Stimulated activated CD4-positive, alpha-beta T cell treated with anti-CD3 and anti-CD28 coated beads, Interleukin-1b, Interleukin-23, amount 100 ng/mL, for 48 hours (primary cell): ENCODE data around the gene PRPF8.
"Not testable (repeated sequence)": the region's sequence is repeated elsewhere in the genome, so short reads cannot be mapped to it uniquely, and the experiment has no call there.

Experiments used
- DNase-seq: peaks from one replicate; pipeline ENCODE4 v3.0.0-alpha.2; 2020

PRPF8 gene

DNA sequence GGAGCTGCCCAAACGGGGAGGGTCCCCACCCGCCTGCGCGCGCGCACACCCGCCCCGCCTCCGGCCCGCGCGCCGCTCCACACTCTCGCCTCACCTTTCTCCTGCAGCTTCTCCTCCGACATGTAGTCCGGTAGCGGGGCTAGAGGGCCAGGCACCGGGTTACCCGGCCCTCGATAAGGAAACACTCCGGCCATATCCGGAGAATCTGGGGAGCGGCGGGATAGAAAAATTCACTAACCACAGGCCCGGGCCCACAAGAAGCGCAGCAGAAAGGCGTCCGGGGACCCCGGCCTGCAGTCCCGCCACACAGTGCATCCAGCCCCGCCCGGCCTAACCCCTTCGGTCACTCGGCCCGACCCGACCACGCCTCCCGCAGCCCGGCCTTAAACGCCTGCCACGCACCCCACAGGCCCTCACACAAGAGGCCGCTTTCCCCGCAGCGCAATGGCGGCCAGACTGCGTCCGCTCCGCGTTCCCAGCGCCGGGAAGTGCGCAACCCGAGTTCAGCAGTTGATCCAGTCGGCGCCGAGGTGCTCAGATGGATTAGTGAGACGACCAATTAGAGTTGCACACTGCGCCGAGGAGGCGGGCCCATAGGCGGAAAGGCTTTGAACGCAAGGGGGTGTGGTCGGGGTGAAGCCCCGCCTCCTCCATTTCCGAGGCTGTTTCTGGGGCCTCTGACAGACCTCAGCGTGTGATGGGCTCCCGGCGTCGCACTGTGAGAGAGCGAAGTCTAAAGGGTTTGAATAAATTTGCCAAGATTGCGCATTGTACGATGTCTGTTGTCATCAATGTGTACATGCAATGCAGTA, at the start of gene PRPF8:
Gene PRPF8 (minus strand): TSS at position 490 of the 812 bp plus-strand sequence. CDS start 296 bp downstream, at position 194.
- peak; percentile 98 for DNase-seq

DNA sequence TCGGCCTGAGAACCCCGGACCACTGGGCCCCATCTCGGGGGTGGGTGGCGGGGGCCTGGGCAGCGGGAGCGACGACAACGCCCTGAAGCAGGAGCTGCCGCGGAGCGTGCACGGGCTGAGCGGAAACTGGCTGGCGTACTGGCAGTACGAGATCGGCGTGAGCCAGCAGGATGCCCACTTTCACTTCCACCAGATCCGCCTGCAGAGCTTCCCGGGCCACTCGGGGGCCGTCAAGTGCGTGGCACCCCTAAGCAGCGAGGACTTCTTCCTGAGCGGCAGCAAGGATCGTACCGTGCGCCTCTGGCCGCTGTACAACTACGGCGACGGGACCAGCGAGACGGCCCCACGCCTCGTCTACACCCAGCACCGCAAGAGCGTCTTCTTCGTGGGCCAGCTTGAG, 49.1 kb upstream of the PRPF8 start:
- no peak for DNase-seq

DNA sequence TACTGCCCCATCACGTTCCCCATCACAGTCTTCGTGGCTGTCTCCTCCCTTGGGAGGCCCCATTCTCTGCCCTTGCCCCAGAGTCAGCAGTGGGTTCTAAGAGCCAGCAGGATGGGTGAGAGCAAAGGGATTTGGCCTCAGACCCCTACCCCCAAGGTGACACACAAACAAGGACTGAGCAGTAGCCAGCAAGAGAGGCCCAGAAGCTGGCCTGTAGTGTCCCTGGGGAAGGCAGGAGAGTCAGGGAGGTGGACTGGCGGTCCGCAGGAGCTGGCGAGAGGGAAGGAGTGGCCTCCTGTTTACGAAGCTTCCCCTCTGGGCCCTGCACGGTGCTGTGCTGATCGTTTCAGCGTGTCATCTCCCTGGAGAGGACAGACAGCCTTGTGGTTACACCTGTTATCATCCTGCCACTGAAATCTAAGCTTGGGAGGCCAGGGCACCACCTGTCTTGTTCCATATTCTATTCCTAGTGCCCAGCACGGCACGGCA, 48.2 kb upstream of the PRPF8 start:
- DNase-seq: no peak

DNA sequence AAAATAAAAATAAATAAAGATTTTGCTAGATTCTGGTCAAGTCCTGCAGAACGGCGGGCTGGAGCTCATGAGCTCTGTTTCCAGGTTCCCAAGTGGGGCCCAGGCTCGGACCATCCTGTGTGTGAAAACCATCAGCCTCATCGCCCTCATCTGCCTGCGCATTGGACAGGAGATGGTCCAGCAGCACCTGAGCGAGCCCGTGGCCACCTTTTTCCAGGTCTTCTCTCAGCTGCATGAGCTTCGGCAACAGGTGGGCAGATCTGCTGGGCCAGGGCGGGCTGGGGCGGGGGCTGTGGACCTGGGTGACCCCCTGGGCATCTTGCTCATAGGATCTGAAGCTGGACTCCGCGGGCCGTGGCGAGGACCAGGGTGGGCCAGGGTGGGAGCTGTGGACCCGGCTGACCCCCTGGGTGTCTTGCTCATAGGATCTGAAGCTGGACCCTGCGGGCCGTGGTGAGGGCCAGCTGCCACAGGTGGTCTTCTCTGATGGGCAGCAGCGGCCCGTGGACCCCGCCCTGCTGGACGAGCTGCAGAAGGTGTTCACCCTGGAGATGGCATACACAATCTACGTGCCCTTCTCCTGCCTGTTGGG, 47.7 kb upstream of the PRPF8 start:
- no peak for DNase-seq

DNA sequence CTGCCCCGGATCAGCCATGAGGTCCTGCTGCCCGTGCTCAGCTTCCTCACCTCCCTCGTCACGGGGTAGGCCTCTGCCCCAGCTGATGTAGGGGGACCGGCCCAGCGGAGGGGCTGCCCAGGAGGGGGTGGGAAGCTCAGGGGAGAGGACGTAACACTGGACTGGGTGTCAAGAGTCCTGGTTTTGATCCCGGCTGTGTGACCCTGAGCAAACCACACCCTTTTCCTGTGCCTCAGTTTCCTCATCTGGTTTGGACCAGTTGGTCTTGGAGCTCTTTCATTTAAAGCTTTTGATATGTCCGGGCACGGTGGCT, 46.5 kb upstream of the PRPF8 start:
- DNase-seq: no peak

DNA sequence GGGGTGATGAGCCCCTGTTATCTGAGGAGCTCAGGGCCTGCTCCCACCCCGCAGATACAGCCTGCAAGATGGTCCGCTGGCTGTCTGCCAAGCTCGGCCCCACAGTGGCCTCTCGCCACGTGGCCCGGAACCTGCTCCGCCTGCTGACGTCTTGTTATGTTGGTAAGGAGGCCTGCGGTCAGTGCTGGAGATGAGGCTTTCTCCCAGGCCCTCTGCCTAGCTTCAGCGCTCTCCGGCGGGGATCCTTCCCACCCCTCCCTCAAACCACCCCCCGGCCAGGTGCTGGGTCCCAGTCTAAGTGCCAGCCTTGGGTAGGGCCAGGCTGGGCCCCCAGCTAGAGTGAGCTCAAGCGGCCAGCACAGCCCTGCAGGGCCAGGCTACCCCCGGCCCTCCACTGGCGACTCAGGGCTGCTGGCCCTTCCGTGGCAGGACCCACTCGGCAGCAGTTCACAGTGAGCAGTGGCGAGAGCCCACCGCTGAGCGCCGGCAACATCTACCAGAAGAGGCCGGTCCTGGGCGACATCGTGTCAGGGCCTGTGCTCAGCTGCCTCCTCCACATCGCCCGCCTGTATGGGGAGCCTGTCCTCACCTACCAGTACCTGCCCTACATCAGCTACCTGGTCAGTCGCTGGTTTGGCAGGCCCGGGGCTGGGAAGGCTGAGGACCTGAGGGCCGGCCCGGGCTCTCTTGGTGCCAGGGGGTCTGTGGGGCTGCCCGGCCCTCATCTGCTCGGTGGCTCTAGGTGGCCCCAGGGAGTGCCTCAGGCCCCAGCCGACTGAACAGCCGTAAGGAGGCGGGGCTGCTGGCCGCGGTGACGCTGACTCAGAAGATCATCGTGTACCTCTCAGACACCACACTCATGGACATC, 45.9 kb upstream of the PRPF8 start:
- no peak for DNase-seq

DNA sequence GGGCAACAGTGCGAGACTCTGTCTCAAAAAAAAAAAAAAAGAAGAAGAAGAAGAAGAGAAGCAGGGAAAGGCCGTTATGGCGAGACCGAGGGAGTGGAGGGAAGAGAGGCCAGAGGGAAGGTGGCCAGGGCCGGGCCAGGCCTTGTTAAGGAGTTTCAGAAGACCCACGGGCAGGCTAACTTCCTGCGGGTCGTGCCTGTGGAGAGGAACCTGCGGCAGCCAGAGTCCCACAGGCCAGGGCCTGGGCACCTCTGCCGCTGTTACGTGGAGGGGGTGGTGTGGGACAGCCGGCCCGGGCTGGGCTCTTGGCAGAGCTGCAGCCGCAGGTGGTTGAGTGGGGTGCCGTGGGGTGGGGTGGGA, 45.3 kb upstream of the PRPF8 start:
- no peak for DNase-seq

DNA sequence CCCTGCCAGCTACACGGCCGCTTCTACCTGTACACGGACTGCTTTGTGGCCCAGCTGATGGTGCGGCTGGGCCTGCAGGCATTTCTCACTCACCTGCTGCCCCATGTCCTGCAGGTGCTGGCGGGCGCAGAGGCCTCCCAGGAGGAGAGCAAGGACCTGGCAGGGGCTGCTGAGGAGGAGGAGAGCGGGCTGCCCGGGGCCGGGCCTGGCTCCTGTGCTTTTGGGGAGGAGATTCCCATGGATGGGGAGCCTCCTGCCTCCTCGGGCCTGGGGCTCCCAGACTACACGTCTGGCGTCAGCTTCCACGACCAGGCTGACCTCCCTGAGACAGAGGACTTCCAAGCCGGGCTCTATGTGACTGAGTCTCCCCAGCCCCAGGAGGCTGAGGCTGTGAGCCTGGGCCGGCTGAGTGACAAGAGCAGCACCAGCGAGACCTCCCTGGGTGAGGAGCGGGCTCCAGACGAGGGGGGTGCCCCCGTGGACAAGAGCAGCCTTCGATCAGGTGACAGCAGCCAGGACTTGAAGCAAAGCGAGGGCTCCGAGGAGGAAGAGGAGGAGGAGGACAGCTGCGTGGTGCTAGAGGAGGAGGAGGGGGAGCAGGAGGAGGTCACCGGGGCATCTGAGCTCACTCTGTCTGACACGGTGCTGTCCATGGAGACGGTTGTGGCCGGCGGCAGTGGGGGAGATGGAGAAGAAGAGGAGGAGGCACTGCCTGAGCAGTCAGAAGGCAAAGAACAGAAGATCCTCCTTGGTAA, 43.4 kb upstream of the PRPF8 start:
- DNase-seq: no peak

DNA sequence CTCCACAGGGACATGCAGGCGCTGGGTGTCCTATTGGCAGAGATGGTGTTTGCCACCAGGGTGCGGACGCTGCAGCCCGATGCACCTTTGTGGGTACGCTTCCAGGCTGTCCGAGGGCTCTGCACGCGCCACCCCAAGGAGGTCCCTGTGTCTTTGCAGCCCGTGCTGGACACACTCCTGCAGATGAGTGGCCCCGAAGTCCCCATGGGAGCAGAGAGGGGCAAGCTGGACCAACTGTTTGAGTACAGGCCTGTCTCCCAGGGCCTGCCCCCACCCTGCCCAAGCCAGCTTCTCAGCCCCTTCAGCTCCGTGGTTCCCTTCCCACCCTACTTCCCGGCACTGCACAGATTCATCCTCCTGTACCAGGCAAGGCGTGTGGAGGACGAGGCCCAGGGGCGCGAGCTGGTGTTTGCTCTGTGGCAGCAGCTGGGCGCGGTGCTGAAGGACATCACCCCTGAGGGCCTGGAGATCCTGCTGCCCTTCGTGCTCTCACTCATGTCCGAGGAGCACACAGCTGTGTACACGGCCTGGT, 42.7 kb upstream of the PRPF8 start:
- DNase-seq: no peak

DNA sequence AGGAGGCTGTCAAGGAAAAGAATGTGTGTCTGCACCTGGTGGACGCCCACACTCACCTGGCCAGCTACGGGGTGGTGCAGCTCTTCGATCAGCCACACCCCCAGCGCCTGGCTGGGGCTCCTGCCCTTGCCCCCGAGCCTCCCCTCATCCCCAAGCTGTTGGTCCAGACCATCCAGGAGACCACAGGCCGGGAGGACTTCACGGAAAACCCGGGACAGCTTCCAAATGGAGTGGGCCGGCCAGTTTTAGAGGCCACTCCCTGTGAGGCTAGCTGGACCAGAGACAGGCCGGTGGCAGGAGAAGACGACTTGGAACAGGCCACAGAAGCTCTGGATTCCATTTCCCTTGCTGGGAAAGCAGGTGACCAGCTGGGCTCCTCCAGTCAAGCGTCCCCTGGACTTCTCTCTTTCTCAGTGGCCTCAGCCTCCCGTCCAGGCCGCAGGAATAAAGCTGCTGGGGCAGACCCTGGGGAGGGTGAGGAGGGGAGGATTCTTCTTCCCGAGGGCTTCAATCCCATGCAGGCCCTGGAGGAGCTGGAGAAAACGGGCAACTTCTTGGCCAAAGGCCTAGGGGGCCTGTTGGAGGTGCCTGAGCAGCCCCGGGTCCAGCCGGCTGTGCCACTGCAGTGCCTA, 42.1 kb upstream of the PRPF8 start:
- DNase-seq: no peak

DNA sequence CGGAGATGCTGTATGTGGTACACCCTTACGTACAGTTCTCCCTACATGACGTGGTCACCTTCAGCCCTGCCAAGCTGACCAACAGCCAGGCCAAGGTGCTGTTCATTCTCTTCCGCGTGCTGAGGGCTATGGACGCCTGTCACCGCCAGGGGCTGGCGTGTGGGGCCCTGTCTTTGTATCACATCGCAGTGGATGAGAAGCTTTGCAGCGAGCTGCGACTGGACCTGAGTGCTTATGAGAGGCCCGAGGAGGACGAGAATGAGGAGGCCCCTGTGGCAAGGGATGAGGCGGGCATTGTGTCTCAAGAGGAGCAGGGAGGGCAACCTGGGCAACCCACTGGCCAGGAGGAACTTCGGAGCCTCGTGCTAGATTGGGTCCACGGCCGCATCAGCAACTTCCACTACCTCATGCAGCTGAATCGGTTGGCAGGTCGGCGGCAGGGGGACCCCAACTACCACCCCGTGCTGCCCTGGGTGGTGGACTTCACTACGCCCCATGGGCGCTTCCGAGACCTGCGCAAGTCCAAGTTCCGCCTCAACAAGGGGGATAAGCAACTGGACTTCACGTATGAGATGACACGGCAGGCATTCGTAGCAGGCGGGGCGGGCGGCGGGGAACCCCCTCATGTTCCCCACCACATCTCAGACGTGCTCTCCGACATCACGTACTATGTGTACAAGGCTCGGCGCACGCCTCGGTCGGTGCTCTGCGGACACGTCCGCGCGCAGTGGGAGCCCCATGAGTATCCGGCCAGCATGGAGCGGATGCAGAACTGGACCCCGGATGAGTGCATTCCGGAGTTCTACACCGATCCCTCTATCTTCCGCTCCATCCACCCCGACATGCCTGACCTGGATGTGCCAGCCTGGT, 41.2 kb upstream of the PRPF8 start:
- no peak for DNase-seq

DNA sequence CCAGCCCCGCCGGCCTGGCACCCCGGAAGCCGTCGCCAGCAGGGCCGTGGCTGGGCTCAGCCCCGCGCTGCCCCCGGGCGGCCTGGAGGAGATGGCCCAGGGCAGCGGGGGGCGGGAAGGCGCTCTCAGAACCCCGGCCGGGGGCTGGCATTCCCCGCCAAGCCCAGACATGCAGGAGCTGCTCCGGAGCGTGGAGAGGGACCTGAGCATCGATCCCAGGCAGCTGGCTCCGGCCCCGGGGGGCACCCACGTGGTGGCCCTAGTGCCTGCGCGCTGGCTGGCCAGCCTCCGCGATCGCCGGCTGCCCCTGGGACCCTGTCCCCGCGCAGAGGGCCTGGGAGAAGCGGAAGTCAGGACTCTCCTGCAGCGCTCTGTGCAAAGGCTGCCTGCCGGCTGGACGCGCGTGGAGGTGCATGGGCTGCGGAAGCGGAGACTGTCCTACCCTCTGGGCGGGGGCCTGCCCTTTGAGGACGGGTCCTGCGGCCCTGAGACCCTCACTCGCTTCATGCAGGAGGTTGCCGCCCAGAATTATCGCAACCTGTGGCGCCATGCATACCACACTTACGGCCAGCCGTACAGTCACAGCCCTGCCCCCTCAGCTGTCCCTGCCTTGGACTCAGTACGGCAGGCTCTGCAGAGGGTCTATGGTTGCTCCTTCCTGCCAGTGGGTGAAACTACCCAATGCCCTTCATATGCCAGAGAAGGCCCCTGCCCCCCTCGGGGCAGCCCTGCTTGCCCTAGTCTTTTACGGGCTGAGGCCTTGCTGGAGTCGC, 40.4 kb upstream of the PRPF8 start:
- no peak for DNase-seq

DNA sequence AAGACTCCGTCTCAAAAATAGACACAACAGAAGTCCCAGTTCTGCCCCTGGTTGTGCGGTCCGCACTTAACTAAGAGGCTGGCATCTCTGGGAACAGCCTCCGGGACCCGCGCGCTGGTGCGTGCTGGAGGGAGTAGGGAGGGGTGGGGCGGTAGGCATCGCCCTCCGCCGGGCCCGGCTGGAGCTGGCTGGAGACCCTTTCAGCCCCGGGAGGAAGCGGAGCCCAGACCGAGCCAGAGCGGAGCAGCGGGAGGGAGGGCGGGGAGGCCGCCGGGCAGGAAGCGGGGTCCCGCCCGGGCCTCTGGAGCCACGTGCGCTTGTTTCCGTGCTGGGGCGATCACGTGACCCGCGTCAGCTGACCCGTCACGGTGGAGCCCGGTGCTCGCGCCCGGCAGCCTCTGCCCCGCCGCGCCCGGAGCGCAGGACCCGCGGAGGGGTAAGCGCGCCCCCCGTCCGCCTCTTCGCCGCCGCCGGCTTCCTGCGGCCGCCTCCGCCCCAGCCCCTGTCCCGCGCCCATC, 39.7 kb upstream of the PRPF8 start, which contains the start of gene WDR81:
Gene WDR81 (plus strand): TSS at position 354 of the 518 bp plus-strand sequence. CDS start 256 bp downstream, outside the sequence.
- peak; percentile 86 for DNase-seq

DNA sequence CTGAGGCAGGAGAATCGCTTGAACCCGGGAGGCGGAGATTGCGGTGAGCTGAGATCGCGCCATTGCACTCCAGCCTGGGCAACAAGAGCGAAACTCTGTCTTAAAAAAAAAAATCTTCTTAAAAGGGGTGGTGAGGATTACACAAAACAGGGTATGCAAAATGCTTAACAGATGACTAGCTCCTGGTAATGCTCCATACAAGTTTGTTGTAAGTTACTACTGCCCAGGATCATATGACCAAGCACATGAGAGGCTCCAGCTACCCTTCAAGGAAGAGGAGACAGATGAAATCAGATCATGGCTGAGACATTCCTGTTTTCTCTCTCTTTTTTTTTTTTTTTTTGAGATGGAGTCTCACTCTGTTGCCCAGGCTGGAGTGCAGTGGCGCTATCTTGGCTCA, 37.4 kb upstream of the PRPF8 start:
- DNase-seq: not testable (repeated sequence)

DNA sequence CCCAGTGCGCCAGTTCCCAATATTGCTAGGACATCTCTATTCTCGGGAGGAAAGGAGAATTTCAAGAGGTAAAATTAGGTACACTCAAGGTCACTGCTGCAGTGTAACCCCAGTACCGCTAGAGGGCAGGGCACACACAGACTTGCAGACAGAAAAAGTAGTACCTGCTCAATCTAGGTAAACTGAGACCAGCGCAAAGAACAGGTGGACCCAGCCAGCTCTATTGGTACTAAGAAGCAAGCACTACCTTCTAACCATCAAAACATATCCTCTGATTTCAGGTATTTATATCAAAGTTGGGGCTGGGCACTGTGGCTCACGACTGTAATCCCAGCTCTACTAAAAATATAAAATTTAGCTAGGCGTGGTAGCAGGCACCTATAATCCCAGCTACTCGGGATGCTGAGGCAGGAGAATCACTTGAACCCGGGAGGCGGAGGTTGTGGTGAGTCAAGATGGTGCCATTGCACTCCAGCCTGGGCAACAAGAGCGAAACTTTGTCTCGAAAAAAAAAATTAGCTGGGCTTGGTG, 36.3 kb upstream of the PRPF8 start:
- peak; percentile 64 for DNase-seq

DNA sequence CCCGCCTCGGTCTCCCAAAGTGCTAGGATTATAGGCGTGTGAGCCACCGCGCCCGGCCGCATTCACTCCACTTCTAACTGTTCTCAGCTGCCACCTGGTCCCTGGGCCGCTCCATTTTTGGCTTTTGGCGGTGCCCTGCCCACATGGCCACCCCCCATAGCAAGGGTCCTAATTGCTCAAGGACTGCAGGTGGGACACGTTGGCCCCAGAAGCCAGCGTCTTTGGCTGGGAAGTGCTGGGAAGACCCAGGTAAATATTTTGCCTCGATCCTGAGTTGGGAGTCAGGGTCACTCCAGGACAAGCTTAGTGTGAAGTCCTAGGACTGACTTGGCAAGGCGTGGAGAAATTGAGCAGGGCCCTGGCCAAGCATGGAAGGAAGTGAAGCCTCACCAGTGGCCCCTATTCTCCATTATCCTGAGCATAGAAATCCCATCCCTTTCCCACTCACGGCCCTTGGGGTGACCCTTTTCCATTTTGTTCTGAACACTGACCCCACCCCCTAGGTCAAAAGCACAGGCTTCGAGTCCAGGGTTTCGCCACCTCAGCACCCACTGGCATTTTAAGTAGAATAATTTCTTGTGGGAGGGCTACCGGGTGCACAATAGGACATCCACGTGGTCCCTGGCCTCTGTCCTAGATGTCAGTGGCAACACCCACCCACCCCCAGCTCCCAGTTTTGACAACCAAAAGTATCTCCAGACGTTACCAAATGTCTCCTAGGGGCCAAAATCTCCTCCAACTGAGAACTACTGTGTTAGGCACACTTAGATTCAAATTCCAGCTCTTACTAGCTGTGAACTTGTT, 33.9 kb upstream of the PRPF8 start:
- no peak for DNase-seq

DNA sequence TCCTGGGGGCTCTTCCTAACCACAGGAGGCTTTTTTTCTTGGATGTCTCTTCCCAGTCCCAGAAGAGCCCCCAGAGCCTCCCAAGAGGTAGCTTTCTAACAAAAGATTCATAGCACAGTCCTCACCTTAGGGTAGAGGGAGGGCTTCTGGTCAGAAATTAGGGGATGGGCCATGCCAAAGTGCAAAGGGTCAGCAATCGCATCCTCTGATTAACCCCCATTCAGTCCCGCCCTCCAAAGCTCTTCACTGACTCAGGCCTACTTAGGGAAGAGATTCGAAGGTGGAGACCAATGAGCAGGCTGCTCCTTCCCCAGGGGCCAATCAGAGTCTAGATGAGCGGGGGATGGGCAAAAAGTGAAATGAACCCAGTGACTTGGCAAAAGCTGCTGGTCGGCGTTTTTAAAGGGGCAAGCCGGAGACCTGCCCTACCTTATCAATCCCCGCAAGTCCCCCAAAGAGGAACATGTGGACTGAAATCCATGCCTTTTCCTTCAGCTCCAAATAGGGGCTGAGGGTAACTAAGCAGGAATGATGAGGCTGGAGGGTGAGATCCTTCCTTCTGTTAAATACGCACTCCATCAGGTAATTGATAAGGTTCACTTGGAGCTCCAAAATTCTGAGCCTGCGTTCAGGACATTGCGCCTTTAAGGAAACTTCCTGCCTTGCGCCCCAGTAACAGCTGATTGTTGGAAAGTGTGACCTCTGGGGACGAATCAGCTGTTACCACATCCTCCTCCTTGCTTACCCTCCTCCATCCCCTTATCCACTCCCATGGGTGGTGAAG, 32.4 kb upstream of the PRPF8 start:
- DNase-seq: peak; percentile 91
